ENCODE results near the gene MAP4K4.
A peak's percentile ranks its signal among the peaks of the same experiment; 100 is the strongest.

Gene MAP4K4

DNA sequence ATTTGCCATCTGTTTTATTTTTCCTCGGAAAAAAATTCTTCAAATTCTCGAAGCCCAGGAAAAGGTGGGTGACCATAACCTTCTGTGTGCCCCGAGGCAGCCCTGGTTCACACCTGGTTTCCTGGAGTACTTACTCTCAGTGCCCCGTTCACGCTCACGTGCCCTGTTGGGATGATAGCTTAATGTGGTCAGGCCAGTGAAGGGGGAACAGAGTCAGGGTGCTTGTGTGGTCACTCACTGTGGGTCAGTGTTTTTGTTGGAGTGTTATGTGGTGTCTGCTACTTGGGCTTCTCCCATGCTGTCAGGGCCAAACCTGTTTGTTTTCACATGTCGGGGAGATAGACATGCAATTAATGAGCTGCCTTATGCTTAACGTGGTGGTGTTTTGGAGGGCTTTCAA, 78.1 kb downstream of the MAP4K4 start:
- no peak overlapping the region for H3K4me3 ChIP-seq (ENCODE audit: low read depth, low read length)
- TF ChIP-seq, protein P1, sequence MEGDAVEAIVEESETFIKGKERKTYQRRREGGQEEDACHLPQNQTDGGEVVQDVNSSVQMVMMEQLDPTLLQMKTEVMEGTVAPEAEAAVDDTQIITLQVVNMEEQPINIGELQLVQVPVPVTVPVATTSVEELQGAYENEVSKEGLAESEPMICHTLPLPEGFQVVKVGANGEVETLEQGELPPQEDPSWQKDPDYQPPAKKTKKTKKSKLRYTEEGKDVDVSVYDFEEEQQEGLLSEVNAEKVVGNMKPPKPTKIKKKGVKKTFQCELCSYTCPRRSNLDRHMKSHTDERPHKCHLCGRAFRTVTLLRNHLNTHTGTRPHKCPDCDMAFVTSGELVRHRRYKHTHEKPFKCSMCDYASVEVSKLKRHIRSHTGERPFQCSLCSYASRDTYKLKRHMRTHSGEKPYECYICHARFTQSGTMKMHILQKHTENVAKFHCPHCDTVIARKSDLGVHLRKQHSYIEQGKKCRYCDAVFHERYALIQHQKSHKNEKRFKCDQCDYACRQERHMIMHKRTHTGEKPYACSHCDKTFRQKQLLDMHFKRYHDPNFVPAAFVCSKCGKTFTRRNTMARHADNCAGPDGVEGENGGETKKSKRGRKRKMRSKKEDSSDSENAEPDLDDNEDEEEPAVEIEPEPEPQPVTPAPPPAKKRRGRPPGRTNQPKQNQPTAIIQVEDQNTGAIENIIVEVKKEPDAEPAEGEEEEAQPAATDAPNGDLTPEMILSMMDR (IDR thresholded peaks at IDR 0.05; ENCODE audit: low read depth, low read length) = no peak

DNA sequence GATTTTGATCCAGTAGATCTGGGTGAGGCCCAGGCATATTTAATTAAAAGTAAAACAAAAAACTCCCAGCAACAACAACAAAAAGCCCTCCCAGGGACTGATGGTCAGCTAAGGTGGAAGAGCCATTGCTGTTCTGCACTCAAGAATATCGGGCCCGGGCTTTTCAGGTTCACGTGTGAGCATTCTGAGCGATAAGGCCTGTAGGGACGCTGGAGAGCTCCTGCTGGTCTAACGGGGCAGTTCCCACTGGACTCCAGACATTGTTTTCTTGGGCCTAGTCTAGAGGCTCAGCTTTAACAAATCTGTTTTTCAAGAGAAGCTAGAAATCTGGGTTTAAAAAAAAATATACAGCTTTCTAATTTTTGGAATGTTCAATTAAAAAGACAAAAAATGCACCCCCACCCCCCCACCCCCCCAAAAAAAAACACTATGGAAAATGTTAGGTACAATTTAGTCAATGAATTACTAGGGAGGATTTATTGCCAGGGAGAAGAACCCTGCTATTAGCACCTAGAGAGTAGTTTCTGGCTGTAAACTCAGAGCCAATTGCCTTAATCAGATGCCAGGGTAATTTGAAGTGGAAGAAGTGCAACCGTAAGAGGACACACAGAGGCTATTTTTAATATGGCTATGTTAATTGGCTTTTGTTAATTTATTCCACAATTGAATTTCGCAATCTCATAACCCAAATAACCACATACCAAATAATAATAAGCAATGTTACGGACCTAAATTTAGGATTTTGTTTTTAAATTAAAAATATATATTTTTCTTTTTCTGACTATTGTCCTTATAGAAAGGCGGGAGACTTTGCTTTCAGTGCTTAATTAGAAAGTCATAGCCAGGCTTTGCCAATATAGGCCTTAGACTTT, 78.9 kb downstream of the MAP4K4 start:
- H3K4me3 ChIP-seq (ENCODE audit: low read depth, low read length) = no peak overlapping the region
- TF ChIP-seq, protein P1 (IDR thresholded peaks at IDR 0.05; ENCODE audit: low read depth, low read length) = 0 out of 2 replicates have a peak, but pooled peaks have one; percentile 7

DNA sequence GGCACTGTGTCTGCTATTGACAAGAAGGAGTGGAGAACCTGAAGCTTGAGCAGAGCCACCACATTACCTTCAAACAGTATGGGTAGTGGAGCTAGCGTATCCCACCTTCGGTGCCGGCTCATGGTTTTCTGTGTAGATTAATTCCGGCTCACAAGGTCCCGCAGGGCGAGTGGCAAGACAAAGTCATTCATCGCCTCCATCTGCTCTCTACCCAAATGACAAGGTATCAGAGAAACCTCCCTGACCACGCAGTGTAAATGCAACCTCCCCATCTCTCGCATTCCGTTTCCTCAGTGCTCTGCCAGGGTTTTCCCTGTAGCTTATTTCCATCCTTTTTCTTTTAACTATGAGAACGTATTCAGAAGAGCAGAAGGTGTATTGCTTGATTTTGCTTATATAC, 79.8 kb downstream of the MAP4K4 start:
- TF ChIP-seq, protein P1 (IDR thresholded peaks at IDR 0.05; ENCODE audit: low read depth, low read length) = no peak
- no peak overlapping the region for H3K4me3 ChIP-seq (ENCODE audit: low read depth, low read length)

DNA sequence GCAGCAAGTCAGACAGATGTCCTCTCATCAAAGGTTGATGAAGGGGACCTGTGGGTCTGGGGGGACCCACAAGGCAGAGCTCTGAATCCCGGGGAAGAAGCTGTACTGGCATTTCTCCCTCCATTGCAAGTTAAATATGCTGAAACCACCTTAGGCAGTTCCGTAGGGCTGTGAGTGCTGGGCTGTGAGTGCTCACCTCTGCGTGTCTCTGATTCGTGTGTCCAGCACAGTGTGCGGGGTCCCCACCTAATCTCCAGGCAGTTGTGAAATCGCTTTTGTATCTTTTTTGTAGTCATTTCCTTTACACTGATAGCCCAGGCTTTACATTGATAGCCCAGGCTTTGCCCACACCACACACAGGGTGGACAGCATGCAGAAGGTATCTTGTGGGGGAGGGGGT, 80.6 kb downstream of the MAP4K4 start:
- no peak overlapping the region for H3K4me3 ChIP-seq (ENCODE audit: low read depth, low read length)
- TF ChIP-seq, protein P1 (IDR thresholded peaks at IDR 0.05; ENCODE audit: low read depth, low read length) = no peak

DNA sequence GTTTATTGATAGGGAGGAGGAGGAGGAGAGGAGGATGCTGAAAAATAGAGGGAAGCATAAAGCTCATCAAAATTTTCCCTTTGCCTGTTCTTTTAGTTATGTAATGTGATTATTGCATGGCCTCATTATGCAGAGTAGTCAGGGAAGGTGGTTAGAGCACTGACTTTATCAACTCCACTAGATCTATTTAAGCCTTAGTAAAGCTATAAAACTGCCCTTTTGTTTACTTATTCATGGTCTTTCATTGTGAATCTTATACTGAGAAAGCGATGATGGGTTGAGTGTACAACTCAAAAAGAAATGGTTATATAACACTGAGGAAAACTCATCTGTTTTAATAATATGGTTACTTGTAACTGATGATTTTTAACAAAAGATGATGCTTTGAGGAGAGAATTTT, 81.7 kb downstream of the MAP4K4 start:
- no peak overlapping the region for H3K4me3 ChIP-seq (ENCODE audit: low read depth, low read length)
- TF ChIP-seq, protein P1 (IDR thresholded peaks at IDR 0.05; ENCODE audit: low read depth, low read length) = no peak

DNA sequence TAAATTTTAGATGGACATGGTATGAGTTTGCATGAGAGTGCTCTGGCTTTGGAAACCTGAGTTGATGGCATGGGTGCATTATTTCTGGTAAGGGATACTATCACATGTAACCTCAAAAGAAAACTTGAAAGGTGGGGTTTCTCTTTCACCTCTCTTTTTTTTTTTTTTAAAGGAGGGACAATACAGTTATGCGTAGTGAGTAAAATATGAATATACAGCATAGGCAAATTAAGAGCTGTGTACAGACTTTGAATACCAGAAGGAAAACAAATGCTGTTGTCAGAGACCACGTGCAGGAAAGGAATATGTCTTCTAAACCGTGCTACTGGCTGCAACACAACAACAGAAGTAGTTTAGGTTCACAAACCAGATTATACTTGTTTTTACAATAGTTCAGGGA, 82.1 kb downstream of the MAP4K4 start:
- no peak overlapping the region for H3K4me3 ChIP-seq (ENCODE audit: low read depth, low read length)
- TF ChIP-seq, protein P1 (IDR thresholded peaks at IDR 0.05; ENCODE audit: low read depth, low read length) = no peak

DNA sequence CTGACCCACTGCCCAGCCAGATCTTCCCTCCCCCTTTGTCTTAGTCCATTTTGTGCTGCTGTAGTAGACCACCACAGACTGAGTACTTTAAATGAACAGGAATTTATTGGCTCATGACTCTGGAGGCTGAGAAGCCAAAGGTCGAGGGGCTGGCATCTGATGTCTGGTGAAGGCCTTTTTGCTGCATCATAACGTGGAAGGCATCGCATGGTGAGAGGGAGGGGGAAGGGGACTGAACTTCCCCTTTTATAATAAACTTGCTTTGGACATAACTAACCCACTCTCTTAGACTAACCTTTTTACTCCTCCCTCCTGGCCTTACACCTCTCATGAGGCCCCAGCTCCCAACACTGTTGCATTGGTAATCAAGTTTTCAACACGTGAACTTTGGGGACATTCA, 83.8 kb downstream of the MAP4K4 start:
- TF ChIP-seq, protein P1 (IDR thresholded peaks at IDR 0.05; ENCODE audit: low read depth, low read length) = no peak
- H3K4me3 ChIP-seq (ENCODE audit: low read depth, low read length) = no peak overlapping the region
